Activated CD4-positive, alpha-beta T cell treated with anti-CD3 and anti-CD28 coated beads, Interleukin-2, amount 50 U/mL, for 24 hours (primary cell): Measurements from ENCODE around the gene STXBP6.
"Not testable (repeated sequence)": the region's sequence is repeated elsewhere in the genome, so short reads cannot be mapped to it uniquely, and the experiment has no call there.

Experiments
- DNase-seq, 2 donors: peaks; one replicate each; pipeline ENCODE4 v3.0.0-alpha.2; 2020; ENCODE audit warnings: low read depth in 1 of 2, low spot score in 1 of 2

Gene STXBP6

DNA sequence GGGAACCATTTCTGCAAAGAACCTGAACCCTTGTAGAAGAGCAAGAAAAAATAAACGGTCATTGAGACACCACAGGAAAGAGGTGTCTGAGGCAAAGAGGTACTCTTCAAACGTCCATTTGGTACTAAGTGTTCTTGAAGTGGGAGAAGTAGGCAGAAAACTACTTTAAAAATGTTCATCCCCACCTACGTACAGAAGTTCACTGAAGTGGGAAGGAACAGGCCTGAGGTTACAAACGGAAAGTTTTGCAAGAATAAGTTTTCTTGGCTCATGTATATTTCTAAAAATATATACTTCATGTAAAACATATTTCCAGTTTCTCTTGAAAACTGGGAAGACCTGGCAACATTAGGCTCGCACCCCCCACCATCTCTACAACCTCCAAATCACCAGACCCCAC, 61.2 kb downstream of the STXBP6 start:
- DNase-seq = no peak

- DNase-seq = no peak
These were observed 63.6 kb downstream of the STXBP6 start for GRCh38 chr14:24986206-24986893.

DNA sequence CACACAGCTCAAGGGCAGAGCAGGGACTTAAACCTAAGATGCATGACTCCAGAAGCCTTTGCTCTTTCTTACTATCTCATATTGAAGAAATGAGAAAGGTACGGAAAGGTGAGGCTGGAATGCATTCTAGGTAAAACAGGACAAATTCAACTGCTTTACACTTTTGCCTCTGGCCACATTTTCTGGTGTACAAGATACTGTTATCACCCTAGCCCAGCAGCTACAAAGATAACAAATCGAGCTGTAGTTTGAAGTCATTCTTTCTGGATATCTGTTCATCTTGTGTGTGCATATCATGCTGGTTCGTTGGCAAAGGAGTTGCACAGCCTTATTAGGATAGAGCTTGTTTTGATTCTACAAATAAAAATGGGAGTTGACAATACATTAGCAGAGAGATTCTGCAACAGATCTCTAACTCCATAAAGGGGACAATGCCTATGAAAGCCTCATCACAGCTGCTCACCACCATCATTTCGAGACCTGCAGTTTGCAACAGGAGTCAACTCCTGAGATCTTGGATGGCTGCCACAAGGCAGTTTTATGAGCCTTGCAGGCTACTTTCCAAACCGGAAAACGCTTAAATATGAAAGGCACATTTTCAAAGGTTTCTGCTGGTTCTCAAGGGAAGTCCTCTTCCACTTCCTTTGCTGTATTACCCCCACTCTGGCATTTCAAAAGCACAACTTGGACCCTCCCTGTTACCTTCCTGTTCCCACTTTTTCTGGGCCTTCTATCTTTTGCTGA, 64.9 kb downstream of the STXBP6 start:
- DNase-seq = no peak

GRCh38 chr14:24982472-24983155, 67.3 kb downstream of the STXBP6 start:
- DNase-seq = no peak

DNA sequence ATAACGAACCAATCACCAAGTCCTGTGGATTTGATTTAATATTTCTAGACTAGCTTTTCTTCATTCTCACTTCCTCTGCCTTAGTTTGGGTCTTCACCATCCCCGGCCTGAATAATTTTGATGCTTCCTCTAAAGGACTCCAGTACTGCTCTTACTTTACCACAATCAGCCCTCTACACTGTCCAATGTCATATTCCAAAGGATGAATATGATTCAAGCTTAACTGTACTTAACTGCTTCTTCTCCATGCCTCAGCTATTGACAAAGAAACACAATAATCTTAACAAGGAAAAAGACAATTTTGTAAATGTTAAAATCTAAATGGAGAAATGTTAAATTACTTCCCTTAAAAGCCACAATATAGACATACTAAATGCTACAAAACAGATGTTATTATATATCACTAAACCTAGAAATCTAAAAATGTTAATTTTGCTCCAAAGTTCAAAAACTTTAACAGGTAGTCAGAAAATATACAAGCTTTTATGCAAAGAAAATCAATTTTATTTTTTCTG, 70.2 kb downstream of the STXBP6 start:
- no peak for DNase-seq

- DNase-seq = no peak
These were observed 70.9 kb downstream of the STXBP6 start for GRCh38 chr14:24978862-24979724.

DNA sequence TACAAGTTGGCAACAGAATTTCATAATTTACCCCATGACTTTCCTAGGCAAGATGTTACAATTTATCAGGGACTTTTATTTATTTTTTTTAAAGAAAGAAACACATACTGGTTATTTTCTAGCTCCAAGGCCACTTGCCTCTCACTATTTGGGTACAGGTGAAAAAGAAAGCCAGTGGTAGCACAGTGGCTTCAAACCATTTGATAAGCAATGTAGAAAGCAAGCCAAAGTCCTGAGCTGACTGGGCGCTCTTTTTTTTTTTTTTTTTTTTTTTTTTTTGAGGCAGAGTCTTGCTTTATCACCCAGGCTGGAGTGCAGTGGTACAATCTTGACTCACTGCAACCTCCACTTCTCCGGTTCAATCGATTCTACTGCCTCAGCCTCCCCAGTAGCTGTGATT, 73.3 kb downstream of the STXBP6 start:
- no peak for DNase-seq

DNA sequence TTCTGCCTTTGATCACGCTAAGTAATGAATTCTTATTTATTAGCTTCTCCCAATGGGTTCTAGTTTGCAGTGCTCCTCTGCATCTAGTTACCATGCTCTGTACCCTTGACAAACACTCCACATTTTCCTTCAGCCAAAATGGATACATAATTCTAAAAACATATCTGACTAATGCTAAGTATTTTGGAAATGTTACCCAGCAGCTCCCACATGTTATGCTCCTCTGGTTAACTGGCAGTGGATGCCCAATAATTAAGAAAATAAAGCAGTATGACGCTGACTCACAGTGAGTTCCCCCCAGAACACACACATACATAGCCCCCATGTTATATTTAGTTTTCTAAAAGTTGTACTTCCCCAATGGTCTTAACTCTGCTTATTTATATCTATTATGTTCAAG, 74.6 kb downstream of the STXBP6 start:
- no peak for DNase-seq

GRCh38 chr14:24974591-24975374, 75.2 kb downstream of the STXBP6 start:
- no peak for DNase-seq

GRCh38 chr14:24972844-24973243, 77.1 kb downstream of the STXBP6 start:
- DNase-seq = no peak

- no peak for DNase-seq
These were observed 78.7 kb downstream of the STXBP6 start for GRCh38 chr14:24971255-24971654.

- DNase-seq = no peak
These were observed 83.4 kb downstream of the STXBP6 start for GRCh38 chr14:24966579-24966964.

- DNase-seq = no peak
These were observed 83.9 kb downstream of the STXBP6 start for GRCh38 chr14:24965934-24966578.

- no peak for DNase-seq
These were observed 84.4 kb downstream of the STXBP6 start for GRCh38 chr14:24965578-24965933.

DNA sequence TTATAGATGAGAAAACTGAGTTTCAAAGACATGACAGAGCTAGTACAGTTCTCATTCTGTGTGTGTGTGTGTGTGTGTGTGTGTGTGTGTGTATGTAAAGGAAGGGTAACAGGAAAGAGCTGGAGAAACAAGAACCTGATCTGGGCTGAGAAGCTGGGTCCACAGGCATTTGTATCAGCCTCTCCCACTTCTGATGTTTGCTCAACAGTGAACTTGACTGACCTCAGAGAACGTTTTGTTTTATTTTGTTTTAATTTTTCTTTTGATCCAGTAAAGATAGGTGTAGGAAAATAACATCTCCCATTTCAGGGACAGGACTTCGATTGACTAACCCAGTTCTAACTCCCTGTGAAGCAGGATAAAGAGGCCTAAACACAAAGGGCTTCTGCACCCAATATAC, 85.4 kb downstream of the STXBP6 start:
- DNase-seq = no peak

GRCh38 chr14:24964048-24964447, 85.9 kb downstream of the STXBP6 start:
- DNase-seq = no peak

DNA sequence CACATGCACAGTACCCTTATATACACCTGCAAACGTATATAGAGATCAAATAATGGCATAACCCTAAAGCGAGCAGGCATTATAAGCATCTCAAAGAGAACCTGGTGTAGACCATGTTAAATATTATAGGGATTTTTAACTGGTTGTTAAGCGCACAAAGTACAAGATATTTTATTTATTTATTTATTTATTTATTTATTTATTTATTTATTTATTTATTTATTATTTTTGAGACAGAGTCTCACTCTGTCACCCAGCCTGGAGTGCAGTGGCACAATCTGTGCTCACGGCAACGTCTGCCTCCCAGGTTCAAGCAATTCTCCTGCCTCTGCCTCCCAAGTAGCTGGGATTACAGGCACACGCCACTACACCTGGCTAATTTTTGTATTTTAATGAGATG, 87.8 kb downstream of the STXBP6 start:
- not testable (repeated sequence) for DNase-seq

DNA sequence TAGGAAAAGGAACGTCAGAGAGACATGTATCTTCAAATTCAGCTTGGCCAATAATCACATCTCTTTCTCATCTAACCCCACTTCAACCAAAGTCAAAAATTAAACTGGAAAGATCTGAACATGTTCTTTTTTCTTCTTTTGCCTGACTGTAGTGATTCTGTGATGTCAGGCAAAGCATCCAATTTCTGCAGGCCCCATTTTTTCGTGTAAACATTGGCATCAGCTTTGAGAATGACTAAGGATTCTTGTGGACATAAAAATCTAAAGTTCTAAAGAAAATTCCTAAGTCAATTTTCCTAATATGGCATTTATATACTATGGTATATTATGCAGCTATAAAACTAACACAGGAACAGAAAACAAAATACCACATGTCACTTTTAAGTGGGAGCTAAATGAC, 89.1 kb downstream of the STXBP6 start:
- no peak for DNase-seq

GRCh38 chr14:24959791-24960331, 90.1 kb downstream of the STXBP6 start:
- DNase-seq = no peak

GRCh38 chr14:24958271-24958670, 91.7 kb downstream of the STXBP6 start:
- no peak for DNase-seq
